Thymus (tissue), 14 donors: Measurements from ENCODE around the gene DNM2. TPM values are rescaled to one million over a fixed set of nuclear protein-coding genes. Genes with fewer than 3 reads are reported as not detected.
"Not testable (repeated sequence)": the region's sequence is repeated elsewhere in the genome, so short reads cannot be mapped to it uniquely, and the experiment has no call there.

ENCODE experiments used
- DNase-seq, 9 donors: peaks; one replicate each; pipeline ENCODE4 v3.0.0-alpha.2; 2013; ENCODE audit warnings: low spot score in 9 of 9, low read depth in 6 of 9, missing footprints in 1 of 9
- H3K27ac ChIP-seq, 2 donors: one replicate each; pipeline ENCODE4 v1.5.1; 2013; ENCODE audit warnings: control low read depth in 1 of 2, low read depth in 1 of 2, low read length in 1 of 2, mild to moderate bottlenecking in 1 of 2, moderate library complexity in 1 of 2
- H3K27me3 ChIP-seq, 2 donors: one replicate each; pipeline ENCODE4 v1.5.1; 2013; ENCODE audit warnings: low read length in 1 of 2; ENCODE audit not compliant: control insufficient read depth in 2 of 2, insufficient read depth in 1 of 2
- H3K36me3 ChIP-seq, 2 donors: one replicate each; pipeline ENCODE4 v1.5.1; 2013; ENCODE audit warnings: low read length in 1 of 2, mild to moderate bottlenecking in 1 of 2, moderate library complexity in 1 of 2; ENCODE audit not compliant: control insufficient read depth in 2 of 2, insufficient read depth in 2 of 2
- H3K4me1 ChIP-seq, 2 donors: one replicate each; pipeline ENCODE4 v1.5.1; 2013; ENCODE audit warnings: low read length in 2 of 2; ENCODE audit not compliant: control insufficient read depth in 2 of 2, insufficient read depth in 2 of 2
- H3K4me3 ChIP-seq, 2 donors: one replicate each; pipeline ENCODE4 v1.5.1; 2013; ENCODE audit warnings: low read length in 2 of 2, control low read depth in 1 of 2, mild to moderate bottlenecking in 1 of 2
- H3K9me3 ChIP-seq, 2 donors: one replicate each; pipeline ENCODE4 v1.5.1; 2013; ENCODE audit warnings: low read length in 1 of 2, mild to moderate bottlenecking in 1 of 2; ENCODE audit not compliant: control insufficient read depth in 2 of 2, insufficient read depth in 1 of 2
- WGBS: extraction: QIAGEN DNeasy Blood & Tissue Kit; methylation state at CpG from one replicate; pipeline ENCODE4 v1.1.7; 2013; 5-methylcytosine and 5-hydroxymethylcytosine counted together
- long read RNA-seq, 10 donors: transcript quantifications; one replicate each; lab custom pipeline, GENCODE V29; 2026
- polyA plus RNA-seq: library from polyadenylated mRNA; stranded (reverse); fragments of 200-250 nt; gene quantifications from one replicate; pipeline ENCODE4 v1.2.3, GENCODE V29; 2013
- total RNA-seq: library from RNA; stranded (reverse); fragments of 120-200 nt; gene quantifications from one replicate; pipeline ENCODE4 v1.2.4, GENCODE V29; 2013
- donor health status: healthy.

The DNM2 gene
- total RNA-seq: 49.0 TPM
- 102 TPM for polyA plus RNA-seq
- long read RNA-seq, donor 1: 0 reads
- long read RNA-seq, donor 2, full-length matches to known transcripts: 22 of 116 reads
- long read RNA-seq, donor 2, partial matches to known transcripts: 94 of 116 reads
- long read RNA-seq, donor 2, other reads (novel, unspliced or antisense): 0 of 116 reads
- long read RNA-seq, donor 3, full-length matches to known transcripts: 15 of 54 reads
- long read RNA-seq, donor 3, partial matches to known transcripts: 39 of 54 reads
- long read RNA-seq, donor 3, other reads (novel, unspliced or antisense): 0 of 54 reads
- long read RNA-seq, donor 4, full-length matches to known transcripts: 8 of 22 reads
- long read RNA-seq, donor 4, partial matches to known transcripts: 8 of 22 reads
- long read RNA-seq, donor 4, other reads (novel, unspliced or antisense): 6 of 22 reads
- long read RNA-seq, donor 5, full-length matches to known transcripts: 7 of 72 reads
- long read RNA-seq, donor 5, partial matches to known transcripts: 65 of 72 reads
- long read RNA-seq, donor 5, other reads (novel, unspliced or antisense): 0 of 72 reads
- long read RNA-seq, donor 6, full-length matches to known transcripts: 12 of 61 reads
- long read RNA-seq, donor 6, partial matches to known transcripts: 49 of 61 reads
- long read RNA-seq, donor 6, other reads (novel, unspliced or antisense): 0 of 61 reads
- long read RNA-seq, donor 7, full-length matches to known transcripts: 8 of 43 reads
- long read RNA-seq, donor 7, partial matches to known transcripts: 35 of 43 reads
- long read RNA-seq, donor 7, other reads (novel, unspliced or antisense): 0 of 43 reads
- long read RNA-seq, donor 8, full-length matches to known transcripts: 4 of 15 reads
- long read RNA-seq, donor 8, partial matches to known transcripts: 11 of 15 reads
- long read RNA-seq, donor 8, other reads (novel, unspliced or antisense): 0 of 15 reads
- long read RNA-seq, donor 9, full-length matches to known transcripts: 9 of 25 reads
- long read RNA-seq, donor 9, partial matches to known transcripts: 16 of 25 reads
- long read RNA-seq, donor 9, other reads (novel, unspliced or antisense): 0 of 25 reads
- long read RNA-seq, donor 10, full-length matches to known transcripts: 5 of 48 reads
- long read RNA-seq, donor 10, partial matches to known transcripts: 33 of 48 reads
- long read RNA-seq, donor 10, other reads (novel, unspliced or antisense): 10 of 48 reads

- H3K27me3 ChIP-seq: no peaks in the 10 kb centered on the region
Measured at GRCh38 chr19:10717356-10718204, at the start of gene DNM2. DNM2 (plus strand) TSS chr19:10718079; CDS start chr19:10718243, 164 bp downstream.

GRCh38 chr19:10669246-10669645, 48.6 kb upstream of the DNM2 start:
- Histone ChIP-seq H3K36me3 (peaks cover 38 to 67% of the 10 kb centered on the region in 2 donors), H3K4me1 (peaks cover 0 to 7% of the 10 kb centered on the region in 2 donors), H3K4me3 (no peak overlapping the region), H3K27me3 (no peaks in the 10 kb centered on the region), H3K27ac (no peak overlapping the region), H3K9me3 (no peaks in the 10 kb centered on the region)
- no peak for DNase-seq
- 92% methylated on average over 6 of the region's 6 CpGs for WGBS

More at GRCh38 chr19:10717356-10718204, at the start of gene DNM2:
- DNase-seq: peak; percentile 97 to 100 (median 99)
- H3K4me1 ChIP-seq: peaks cover 33 to 55% of the 10 kb centered on the region in 2 donors
- H3K27ac ChIP-seq: peak within 1 kb of the TSS; percentile 66 to 89
- no peaks in the 10 kb centered on the region for H3K9me3 ChIP-seq
- peak within 1 kb of the TSS; percentile 83 to 100 for H3K4me3 ChIP-seq
- peaks cover 9 to 19% of the 10 kb centered on the region in 2 donors for H3K36me3 ChIP-seq
- WGBS: under 1% methylated on average over 57 of the region's 57 CpGs

GRCh38 chr19:10670182-10670581, 47.7 kb upstream of the DNM2 start:
- Histone ChIP-seq H3K27me3 (no peaks in the 10 kb centered on the region), H3K9me3 (no peaks in the 10 kb centered on the region), H3K36me3 (peaks cover 43 to 74% of the 10 kb centered on the region in 2 donors), H3K27ac (no peak overlapping the region), H3K4me1 (peaks cover 0 to 7% of the 10 kb centered on the region in 2 donors), H3K4me3 (no peak overlapping the region)
- DNase-seq: no peak
- WGBS: 95% methylated on average over 1 of the region's 1 CpG

GRCh38 chr19:10670876-10671804, 46.7 kb upstream of the DNM2 start:
- no peak overlapping the region for H3K4me3 ChIP-seq
- no peak overlapping the region for H3K27ac ChIP-seq
- H3K27me3 ChIP-seq: no peaks in the 10 kb centered on the region
- peaks cover 50 to 79% of the 10 kb centered on the region in 2 donors for H3K36me3 ChIP-seq
- 96% methylated on average over 24 of the region's 24 CpGs for WGBS
- no peak for DNase-seq
- no peaks in the 10 kb centered on the region for H3K9me3 ChIP-seq
- peaks cover 0 to 7% of the 10 kb centered on the region in 2 donors for H3K4me1 ChIP-seq

- H3K4me1 ChIP-seq: not testable (repeated sequence)
- H3K36me3 ChIP-seq: peaks cover 52 to 75% of the 10 kb centered on the region in 2 donors
Measured at GRCh38 chr19:10671922-10672321, 46.0 kb upstream of the DNM2 start.

GRCh38 chr19:10675214-10675613, 42.7 kb upstream of the DNM2 start:
- not testable (repeated sequence) for H3K27me3 ChIP-seq, H3K4me3 ChIP-seq, H3K27ac ChIP-seq, DNase-seq, H3K9me3 ChIP-seq, H3K4me1 ChIP-seq
- WGBS: 95% methylated on average over 8 of the region's 8 CpGs
- H3K36me3 ChIP-seq: peaks cover 78 to 87% of the 10 kb centered on the region in 2 donors

More at GRCh38 chr19:10671922-10672321, 46.0 kb upstream of the DNM2 start:
- H3K27ac ChIP-seq, H3K4me3 ChIP-seq, H3K27me3 ChIP-seq, DNase-seq, H3K9me3 ChIP-seq: not testable (repeated sequence)
- WGBS: 98% methylated on average over 3 of the region's 3 CpGs

- DNase-seq: no peak
- Histone ChIP-seq H3K27ac (no peak overlapping the region), H3K4me1 (no peaks in the 10 kb centered on the region), H3K36me3 (peaks cover 88 to 92% of the 10 kb centered on the region in 2 donors), H3K27me3 (no peaks in the 10 kb centered on the region), H3K9me3 (no peaks in the 10 kb centered on the region), H3K4me3 (no peak overlapping the region)
- 98% methylated on average over 13 of the region's 13 CpGs for WGBS
Measured at GRCh38 chr19:10677751-10678150, 40.1 kb upstream of the DNM2 start.
